HepG2 (cell line): Measurements from ENCODE around the gene MSI2. TPM values are rescaled to one million over a fixed set of nuclear protein-coding genes. Genes with fewer than 3 reads are reported as not detected.

Experiments used
- ATAC-seq: fragments of 200-7000 bp; cut with Tn5 transposase; 3 replicates; pipeline ENCODE4 v1.9.1; 2020; ENCODE audit warnings: mild to moderate bottlenecking, moderate library complexity
- BruUV-seq: library from RNA; stranded (reverse); fragments of 400-500 nt; replicated peaks from 2 replicates; lab custom pipeline; 2021; lab: Mats Ljungman, UMichigan
- CTCF ChIA-PET: fragments of 300-600 bp; formaldehyde crosslinking; extraction: SDS; loops from one replicate; lab custom pipeline; 2021; ENCODE audit warnings: low total read pairs, inconsistent platforms, low intra/inter-chr PET ratio; lab: Yijun Ruan, JAX
- POLR2A ChIA-PET: fragments of 350-600 bp; sonication (Branson Sonifier 250); formaldehyde crosslinking; loops from one replicate; lab custom pipeline; 2020; ENCODE audit warnings: antibody characterized with exemption, inconsistent platforms; lab: Yijun Ruan, JAX
- DNase-seq: peaks from one replicate; pipeline ENCODE4 v3.0.0-alpha.2; 2015; ENCODE audit warnings: low spot score
- FAIRE-seq: peaks from 3 replicates; lab custom pipeline; 2011; peaks lifted over from hg19 to GRCh38; lab: Jason Lieb, UNC
- H2AFZ ChIP-seq: one replicate; pipeline ENCODE4 v1.6.1; 2011; ENCODE audit warnings: low read length, inconsistent platforms
- H3K27ac ChIP-seq: fragments of 300-600 bp; 3 replicates; pipeline ENCODE4 v1.8.0; 2011; ENCODE audit warnings: mixed run types, mild to moderate bottlenecking, mixed read lengths, low read length, inconsistent platforms; ENCODE audit not compliant: insufficient read depth; ENCODE audit errors: extremely low read length
- H3K27me3 ChIP-seq, 2 experiments: fragments of 200-600 bp in 1 of 2; 2 replicates in 1 of 2; 3 replicates in 1 of 2; pipeline versions ENCODE4 v1.6.0 to v1.8.0; 2011; ENCODE audit warnings: low read length in 2 of 2, mild to moderate bottlenecking in 2 of 2, moderate library complexity in 2 of 2, inconsistent platforms in 1 of 2; ENCODE audit not compliant: insufficient read depth in 2 of 2, control insufficient read depth in 1 of 2
- H3K36me3 ChIP-seq, 2 experiments: fragments of 200-600 bp in 1 of 2; replicated peaks in 1 of 2; 2 replicates in 1 of 2; 3 replicates in 1 of 2; pipeline versions ENCODE4 v1.5.1 to v1.8.0; 2011; ENCODE audit warnings: low read length in 2 of 2, inconsistent platforms in 1 of 2; ENCODE audit not compliant: insufficient read depth in 2 of 2, control insufficient read depth in 1 of 2
- H3K4me1 ChIP-seq: 2 replicates; pipeline ENCODE4 v1.5.1; 2012; ENCODE audit warnings: low read length, inconsistent platforms; ENCODE audit not compliant: insufficient read depth
- H3K4me2 ChIP-seq: 2 replicates; pipeline ENCODE4 v1.6.0; 2011; ENCODE audit warnings: low read depth, low read length, inconsistent platforms
- H3K4me3 ChIP-seq, 3 experiments: fragments of 200-600 bp in 1 of 3; sonication (generic), shearing (Covaris generic) in 1 of 3; replicated peaks in 1 of 3; 2 replicates each; pipeline ENCODE4 v1.5.1; 2011 to 2016; ENCODE audit warnings: low read length in 3 of 3, inconsistent platforms in 2 of 3, low read depth in 2 of 3, mild to moderate bottlenecking in 2 of 3, control low read depth in 1 of 3, mixed read lengths in 1 of 3; ENCODE audit not compliant: insufficient read depth in 1 of 3
- H3K79me2 ChIP-seq: one replicate; pipeline ENCODE4 v1.6.1; 2011; ENCODE audit warnings: low read length, inconsistent platforms; ENCODE audit not compliant: insufficient read depth
- H3K9ac ChIP-seq: 2 replicates; pipeline ENCODE4 v1.6.0; 2011; ENCODE audit warnings: mild to moderate bottlenecking, low read depth, low read length, inconsistent platforms; ENCODE audit not compliant: insufficient read depth
- H3K9me3 ChIP-seq: 2 replicates; pipeline ENCODE4 v1.5.1; 2012; ENCODE audit warnings: mild to moderate bottlenecking, low read length
- H4K20me1 ChIP-seq: 2 replicates; pipeline ENCODE4 v1.6.0; 2011; ENCODE audit warnings: inconsistent platforms, mild to moderate bottlenecking, low read length, moderate library complexity; ENCODE audit not compliant: insufficient read depth
- ARID3A ChIP-seq: IDR thresholded peaks from 2 replicates; pipeline ENCODE4 v1.6.1; 2012; ENCODE audit warnings: low read depth, low read length, improper control_type of control experiment
- CENPBD1 ChIP-seq: sonication (generic); formaldehyde crosslinking; IDR thresholded peaks from 2 replicates; pipeline ENCODE4 v1.8.0; 2022; ENCODE audit warnings: missing genetic modification reagents, low read depth, mild to moderate bottlenecking, borderline replicate concordance
- CREB1 ChIP-seq, 2 experiments: fragments of 450-650 bp in 1 of 2; IDR thresholded peaks; 2 replicates each; pipeline ENCODE4 v1.6.1; 2016 to 2017; ENCODE audit warnings: control low read depth in 1 of 2, mild to moderate bottlenecking in 1 of 2, missing compliant biosample characterization in 1 of 2, missing genetic modification characterization in 1 of 2
- HDAC6 ChIP-seq: fragments of 200-600 bp; sonication (generic); IDR thresholded peaks from 2 replicates; pipeline ENCODE4 v1.7.0; 2017; ENCODE audit warnings: mild to moderate bottlenecking, antibody characterized with exemption, low read length, low read depth
- NFATC3 ChIP-seq: sonication (generic); formaldehyde crosslinking; IDR thresholded peaks from 2 replicates; pipeline ENCODE4 v1.5.1; 2020; ENCODE audit warnings: mild to moderate bottlenecking, missing genetic modification reagents
- STAT6 ChIP-seq: sonication (generic); formaldehyde crosslinking; IDR thresholded peaks from 2 replicates; pipeline ENCODE4 v1.4.0; 2020; ENCODE audit warnings: missing genetic modification reagents, mild to moderate bottlenecking, borderline replicate concordance
- ZNF674 ChIP-seq: sonication (generic); formaldehyde crosslinking; IDR thresholded peaks from 2 replicates; pipeline ENCODE4 v1.5.0; 2020; ENCODE audit warnings: low read depth, mild to moderate bottlenecking, missing genetic modification reagents
- ZSCAN21 ChIP-seq: sonication (generic); formaldehyde crosslinking; IDR thresholded peaks from 2 replicates; pipeline ENCODE4 v1.8.0; 2022; ENCODE audit warnings: mild to moderate bottlenecking, missing genetic modification reagents, moderate library complexity, borderline replicate concordance
- WGBS: methylation state at CpG from one replicate; pipeline ENCODE4 v1.1.6; 2017; ENCODE audit warnings: low lambda C conversion rate; 5-methylcytosine and 5-hydroxymethylcytosine counted together
- in situ Hi-C: cut with HindIII; loops from 2 replicates; pipeline ENCODE4 v1.10.0; 2017; ENCODE audit warnings: low pct_unique_long_range_greater_than_20kb; ENCODE audit not compliant: extremely low pct_ligation_motif_present
- intact Hi-C: fragments of 100-400 bp; cut with micrococcal nuclease; formaldehyde crosslinking; loops from one replicate; pipeline ENCODE4 v1.10.0; 2022; ENCODE audit not compliant: unreplicated experiment
- polyA plus RNA-seq, 8 experiments: library from polyadenylated mRNA; depleted of rRNA in 3 of 8; stranded (reverse) in 7 of 8; unstranded in 1 of 8; fragments of >200 nt; fragmentation: Illumina TruSeq in 4 of 8; extraction: Trizol in 4 of 8; gene quantifications; 2 replicates each; pipeline versions ENCODE4 v1.2.1 to v1.2.3, GENCODE V29; 2011 to 2016; ENCODE audit warnings: low read depth in 4 of 8, missing spikeins in 1 of 8, mixed read lengths in 1 of 8; ENCODE audit not compliant: insufficient read depth in 1 of 8
- total RNA-seq, 5 experiments: library from RNA; depleted of rRNA; stranded (reverse); fragments of >200 nt; fragmentation: Illumina TruSeq; extraction: Trizol; gene quantifications; 2 replicates each; pipeline ENCODE4 v1.2.3, GENCODE V29; 2016; ENCODE audit warnings: low read depth in 1 of 5

MSI2 gene
- total and polyA plus RNA-seq, 2 of the 13 experiments (the other 11 are each of a cell fraction or from before 2014, with no cell fraction given) = 77.5 to 78.4 TPM

- DNase-seq = no peak
- no peak for ATAC-seq
- peaks cover 10% of the 10 kb centered on the region for H3K79me2 ChIP-seq
- H3K9me3 ChIP-seq = no peaks in the 10 kb centered on the region
- ChIA-PET CTCF (no interaction called here), POLR2A (interaction anchor here (1.4 to 1.7 kb wide), 2 partner anchors 11 to 49 kb away, joined by 3 to 6 read pairs; no protein-coding TSS in a partner anchor)
- TF ChIP-seq CREB1 (IDR thresholded peaks at IDR 0.05) (no peak), CREB1 (CRISPR knock-in tag; IDR thresholded peaks at IDR 0.05) (no peak), STAT6 (CRISPR knock-in tag) (no peak), ZNF674 (no peak), NFATC3 (CRISPR knock-in tag) (no peak), ARID3A (no peak), CENPBD1 (CRISPR knock-in tag) (no peak), ZSCAN21 (no peak), HDAC6 (no peak)
- no peaks in the 10 kb centered on the region for H4K20me1 ChIP-seq
- H3K4me3 ChIP-seq = no peak overlapping the region
- H3K27me3 ChIP-seq = no peaks in the 10 kb centered on the region
- no peak overlapping the region for H3K27ac ChIP-seq
- H2AFZ ChIP-seq = no peak overlapping the region
- intact Hi-C loops (no loop called here), in situ Hi-C loops (no loop called here)
- H3K4me1 ChIP-seq = peaks cover 33% of the 10 kb centered on the region
- WGBS = over 99% methylated on average over 9 of the region's 9 CpGs
- H3K9ac ChIP-seq = no peak overlapping the region
- no TSS peak for BruUV-seq
- no peak for FAIRE-seq
- no peak overlapping the region for H3K4me2 ChIP-seq
- peaks cover 11 to 45% of the 10 kb centered on the region in 2 experiments; a peak in 4 of 5 replicates for H3K36me3 ChIP-seq
Measured at GRCh38 chr17:57566721-57567120, 310.4 kb downstream of the MSI2 start.
